ENCODE measurements around the gene MYO15A.
A peak's percentile ranks its signal among the peaks of the same experiment; 100 is the strongest.

The MYO15A gene

GRCh38 chr17:18138065-18138749 lies 29.7 kb downstream of the MYO15A start:
- Histone ChIP-seq H3K4me3 (ENCODE audit: severe bottlenecking) (no peak overlapping the region), H3K27me3 (ENCODE audit: insufficient read depth, poor library complexity, severe bottlenecking) (no peaks in the 10 kb centered on the region)
- 0 out of 3 replicates have a peak, but pooled peaks have one; percentile 20 for ATAC-seq (ENCODE audit: low read depth)

GRCh38 chr17:18139092-18139491 lies 30.5 kb downstream of the MYO15A start:
- TF ChIP-seq CTCF (IDR thresholded peaks at IDR 0.05; ENCODE audit: poor library complexity, severe bottlenecking), result no peak
- Histone ChIP-seq H3K27ac (ENCODE audit: poor library complexity, severe bottlenecking) (no peak overlapping the region), H3K36me3 (ENCODE audit: low read depth) (no peaks in the 10 kb centered on the region), H3K9me3 (ENCODE audit: severe bottlenecking) (no peaks in the 10 kb centered on the region), H3K4me3 (ENCODE audit: severe bottlenecking) (no peak overlapping the region), H3K27me3 (ENCODE audit: insufficient read depth, poor library complexity, severe bottlenecking) (no peaks in the 10 kb centered on the region), H3K4me1 (ENCODE audit: insufficient read depth, poor library complexity, severe bottlenecking) (no peaks in the 10 kb centered on the region)
- ATAC-seq (ENCODE audit: low read depth), result no peak
- DNase-seq (ENCODE audit: low spot score), result no peak

More at GRCh38 chr17:18138065-18138749, 29.7 kb downstream of the MYO15A start:
- no peaks in the 10 kb centered on the region for H3K36me3 ChIP-seq (ENCODE audit: low read depth)
- DNase-seq (ENCODE audit: low spot score), result no peak
- H3K9me3 ChIP-seq (ENCODE audit: severe bottlenecking), result no peaks in the 10 kb centered on the region
- TF ChIP-seq CTCF (IDR thresholded peaks at IDR 0.05; ENCODE audit: poor library complexity, severe bottlenecking), result no peak
- H3K4me1 ChIP-seq (ENCODE audit: insufficient read depth, poor library complexity, severe bottlenecking), result no peaks in the 10 kb centered on the region
- H3K27ac ChIP-seq (ENCODE audit: poor library complexity, severe bottlenecking), result no peak overlapping the region

GRCh38 chr17:18139498-18139897 lies 30.9 kb downstream of the MYO15A start:
- Histone ChIP-seq H3K27ac (ENCODE audit: poor library complexity, severe bottlenecking) (no peak overlapping the region), H3K4me3 (ENCODE audit: severe bottlenecking) (no peak overlapping the region), H3K9me3 (ENCODE audit: severe bottlenecking) (no peaks in the 10 kb centered on the region), H3K36me3 (ENCODE audit: low read depth) (no peaks in the 10 kb centered on the region), H3K27me3 (ENCODE audit: insufficient read depth, poor library complexity, severe bottlenecking) (no peaks in the 10 kb centered on the region), H3K4me1 (ENCODE audit: insufficient read depth, poor library complexity, severe bottlenecking) (no peaks in the 10 kb centered on the region)
- ATAC-seq (ENCODE audit: low read depth) (no peak), DNase-seq (ENCODE audit: low spot score) (no peak)
- TF ChIP-seq CTCF (IDR thresholded peaks at IDR 0.05; ENCODE audit: poor library complexity, severe bottlenecking), result no peak

GRCh38 chr17:18139949-18140348 lies 31.4 kb downstream of the MYO15A start:
- no peak for TF ChIP-seq CTCF (IDR thresholded peaks at IDR 0.05; ENCODE audit: poor library complexity, severe bottlenecking)
- Histone ChIP-seq H3K36me3 (ENCODE audit: low read depth) (no peaks in the 10 kb centered on the region), H3K27ac (ENCODE audit: poor library complexity, severe bottlenecking) (no peak overlapping the region), H3K4me1 (ENCODE audit: insufficient read depth, poor library complexity, severe bottlenecking) (no peaks in the 10 kb centered on the region), H3K4me3 (ENCODE audit: severe bottlenecking) (no peak overlapping the region), H3K27me3 (ENCODE audit: insufficient read depth, poor library complexity, severe bottlenecking) (no peaks in the 10 kb centered on the region), H3K9me3 (ENCODE audit: severe bottlenecking) (no peaks in the 10 kb centered on the region)
- ATAC-seq (ENCODE audit: low read depth) (no peak; the same call in 2 of the 3 replicates), DNase-seq (ENCODE audit: low spot score) (no peak)

GRCh38 chr17:18140648-18141047 lies 32.1 kb downstream of the MYO15A start:
- TF ChIP-seq CTCF (IDR thresholded peaks at IDR 0.05; ENCODE audit: poor library complexity, severe bottlenecking), result no peak
- no peak for ATAC-seq (ENCODE audit: low read depth)
- no peak overlapping the region for H3K27ac ChIP-seq (ENCODE audit: poor library complexity, severe bottlenecking)
- H3K27me3 ChIP-seq (ENCODE audit: insufficient read depth, poor library complexity, severe bottlenecking), result no peaks in the 10 kb centered on the region
- no peak for DNase-seq (ENCODE audit: low spot score)
- no peaks in the 10 kb centered on the region for H3K4me1 ChIP-seq (ENCODE audit: insufficient read depth, poor library complexity, severe bottlenecking)
- no peak overlapping the region for H3K4me3 ChIP-seq (ENCODE audit: severe bottlenecking)
- no peaks in the 10 kb centered on the region for H3K36me3 ChIP-seq (ENCODE audit: low read depth)
- no peaks in the 10 kb centered on the region for H3K9me3 ChIP-seq (ENCODE audit: severe bottlenecking)
